ENCODE measurements around the gene ULBP3. TPM values are rescaled to one million over a fixed set of nuclear protein-coding genes. Genes with fewer than 3 reads are reported as not detected.

The ULBP3 gene
- total and polyA plus RNA-seq, 2 donors from 2014 or later = 0.71 to 5.0 TPM

DNA sequence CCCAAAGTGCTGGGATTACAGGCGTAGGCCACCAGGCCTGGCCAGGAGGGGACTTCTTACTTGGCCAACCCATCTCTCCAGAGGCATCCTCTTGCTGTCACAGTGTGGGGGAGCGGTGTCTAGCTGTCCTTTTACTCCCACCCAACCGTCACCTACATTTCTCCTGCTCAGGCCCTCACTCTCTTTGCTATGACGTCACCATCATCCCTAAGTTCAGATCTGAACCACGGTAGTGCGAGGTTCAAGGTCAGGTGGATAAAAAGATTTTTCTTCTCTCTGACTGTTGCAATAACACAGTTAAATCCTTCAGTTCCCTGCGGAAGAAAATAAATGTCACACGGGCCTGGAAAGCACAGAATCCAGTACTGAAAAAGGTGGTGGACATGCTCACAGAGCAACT is 36.3 kb downstream of the ULBP3 start:
- FAIRE-seq (no peak), DNase-seq (peak in 1 of 5 donors; percentile 19)
- Histone ChIP-seq H3K9ac (ENCODE audit: low read length in 3 of 3) (no peak overlapping the region), H3K27ac (ENCODE audit: low read depth in 2 of 2, low read length in 2 of 2) (no peak overlapping the region), H3K27me3 (ENCODE audit: control insufficient read depth, insufficient read depth, low read length) (peaks cover 11% of the 10 kb centered on the region), H3K36me3 (ENCODE audit: control insufficient read depth in 2 of 3, insufficient read depth in 3 of 3, low read length in 3 of 3) (no peaks in the 10 kb centered on the region), H3K4me3 (ENCODE audit: low read length in 3 of 3) (no peak overlapping the region), H3K4me1 (ENCODE audit: control insufficient read depth in 2 of 3, insufficient read depth in 2 of 3, low read depth in 1 of 3, low read length in 3 of 3) (peaks cover 0 to 2% (median 0%) of the 10 kb centered on the region in 3 donors), H3K9me3 (ENCODE audit: control insufficient read depth in 2 of 3, insufficient read depth in 1 of 3, low read length in 3 of 3) (no peaks in the 10 kb centered on the region)
- intact Hi-C loops (cut with DNase I) = no loop called here
- no peak for TF ChIP-seq CTCF (IDR thresholded peaks at IDR 0.05; ENCODE audit: borderline replicate concordance, extremely low read depth, insufficient read depth)

DNA sequence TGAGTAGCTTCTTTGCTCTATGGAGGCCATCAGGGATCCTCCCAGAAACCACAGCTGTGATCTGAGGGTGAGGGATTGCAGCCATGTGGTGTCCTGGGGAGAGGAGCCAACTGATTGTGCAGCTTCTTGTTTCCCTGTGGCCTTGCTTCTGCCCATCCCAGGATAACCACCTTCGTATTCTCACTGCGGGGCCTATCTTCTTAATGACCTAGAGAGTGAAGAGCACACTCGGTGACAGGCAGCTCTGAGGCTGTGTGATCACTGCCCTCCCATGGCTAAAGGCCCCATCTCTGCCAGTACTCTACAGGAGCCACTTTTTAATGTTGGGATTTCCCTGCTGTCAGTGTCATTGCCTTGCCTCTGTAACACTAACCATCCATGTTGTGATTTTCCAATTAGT is 38.3 kb downstream of the ULBP3 start:
- TF ChIP-seq CTCF (IDR thresholded peaks at IDR 0.05; ENCODE audit: borderline replicate concordance, extremely low read depth, insufficient read depth) = no peak

DNA sequence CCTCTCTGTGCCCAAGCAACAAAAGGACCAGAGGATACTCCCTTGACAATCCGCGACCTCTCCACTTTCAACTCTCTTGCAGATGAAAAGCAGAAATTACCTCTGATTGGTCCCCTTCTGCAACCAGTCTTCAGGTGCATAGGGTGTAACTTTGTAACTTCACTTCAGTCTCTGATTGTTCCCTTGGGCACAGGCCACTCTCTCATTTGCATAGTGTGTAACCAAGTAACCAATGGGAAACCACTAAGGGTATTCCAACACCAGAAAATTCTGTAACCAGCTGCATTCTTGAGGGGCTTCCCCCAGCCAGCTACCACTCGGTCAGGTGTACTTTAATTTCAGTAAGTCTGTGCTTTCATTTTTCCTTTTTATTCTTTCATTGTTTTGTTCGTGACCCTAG is 39.2 kb downstream of the ULBP3 start:
- H3K4me1 ChIP-seq (ENCODE audit: control insufficient read depth in 2 of 3, insufficient read depth in 2 of 3, low read depth in 1 of 3, low read length in 3 of 3) = peaks cover 0 to 5% (median 0%) of the 10 kb centered on the region in 3 donors
- DNase-seq (peak in 2 of 5 donors; percentile 16 to 30), FAIRE-seq (no peak)
- intact Hi-C loops (cut with DNase I) = no loop called here
- no peak overlapping the region for H3K27ac ChIP-seq (ENCODE audit: low read depth in 2 of 2, low read length in 2 of 2)
- no peaks in the 10 kb centered on the region for H3K36me3 ChIP-seq (ENCODE audit: control insufficient read depth in 2 of 3, insufficient read depth in 3 of 3, low read length in 3 of 3)
- H3K27me3 ChIP-seq (ENCODE audit: control insufficient read depth, insufficient read depth, low read length) = peaks cover 22% of the 10 kb centered on the region
- H3K4me3 ChIP-seq (ENCODE audit: low read length in 3 of 3) = no peak overlapping the region
- no peak overlapping the region for H3K9ac ChIP-seq (ENCODE audit: low read length in 3 of 3)
- no peaks in the 10 kb centered on the region for H3K9me3 ChIP-seq (ENCODE audit: control insufficient read depth in 2 of 3, insufficient read depth in 1 of 3, low read length in 3 of 3)
- no peak for TF ChIP-seq CTCF (IDR thresholded peaks at IDR 0.05; ENCODE audit: borderline replicate concordance, extremely low read depth, insufficient read depth)

More for the DNA sequence above, 38.3 kb downstream of the ULBP3 start:
- Histone ChIP-seq H3K4me1 (ENCODE audit: control insufficient read depth in 2 of 3, insufficient read depth in 2 of 3, low read depth in 1 of 3, low read length in 3 of 3) (peaks cover 0 to under 1% (median 0%) of the 10 kb centered on the region in 3 donors), H3K27me3 (ENCODE audit: control insufficient read depth, insufficient read depth, low read length) (peaks cover 18% of the 10 kb centered on the region), H3K36me3 (ENCODE audit: control insufficient read depth in 2 of 3, insufficient read depth in 3 of 3, low read length in 3 of 3) (no peaks in the 10 kb centered on the region), H3K9ac (ENCODE audit: low read length in 3 of 3) (no peak overlapping the region), H3K4me3 (ENCODE audit: low read length in 3 of 3) (no peak overlapping the region), H3K27ac (ENCODE audit: low read depth in 2 of 2, low read length in 2 of 2) (no peak overlapping the region), H3K9me3 (ENCODE audit: control insufficient read depth in 2 of 3, insufficient read depth in 1 of 3, low read length in 3 of 3) (no peaks in the 10 kb centered on the region)
- intact Hi-C loops (cut with DNase I) = no loop called here
- DNase-seq (peak in 1 of 5 donors; percentile 18), FAIRE-seq (no peak)

- Histone ChIP-seq H3K27me3 (ENCODE audit: control insufficient read depth, insufficient read depth, low read length) (peaks cover 22% of the 10 kb centered on the region), H3K4me1 (ENCODE audit: control insufficient read depth in 2 of 3, insufficient read depth in 2 of 3, low read depth in 1 of 3, low read length in 3 of 3) (peaks cover 0 to 5% (median 0%) of the 10 kb centered on the region in 3 donors), H3K9ac (ENCODE audit: low read length in 3 of 3) (no peak overlapping the region), H3K36me3 (ENCODE audit: control insufficient read depth in 2 of 3, insufficient read depth in 3 of 3, low read length in 3 of 3) (no peaks in the 10 kb centered on the region), H3K4me3 (ENCODE audit: low read length in 3 of 3) (no peak overlapping the region), H3K27ac (ENCODE audit: low read depth in 2 of 2, low read length in 2 of 2) (no peak overlapping the region), H3K9me3 (ENCODE audit: control insufficient read depth in 2 of 3, insufficient read depth in 1 of 3, low read length in 3 of 3) (no peaks in the 10 kb centered on the region)
- TF ChIP-seq CTCF (IDR thresholded peaks at IDR 0.05; ENCODE audit: borderline replicate concordance, extremely low read depth, insufficient read depth) = no peak
- intact Hi-C loops (cut with DNase I) = no loop called here
- FAIRE-seq = no peak
- peak in 1 of 5 donors; percentile 29 for DNase-seq
Observed at GRCh38 chr6:150029276-150029675, 39.6 kb downstream of the ULBP3 start.

All from kidney (tissue), 14 donors.